Left lobe of liver (tissue), 2 donors: ENCODE measurements around the gene VSNL1. TPM values are rescaled to one million over a fixed set of nuclear protein-coding genes. Genes with fewer than 3 reads are reported as not detected.

Source experiments
- ATAC-seq: fragments of 200-7000 bp; cut with Tn5 transposase; one replicate; pipeline ENCODE4 v1.9.1; 2020; ENCODE audit warnings: mild to moderate bottlenecking, moderate library complexity
- DNase-seq: peaks from one replicate; pipeline ENCODE4 v3.0.0-alpha.2; 2020; ENCODE audit warnings: low spot score
- total RNA-seq: library from RNA; stranded (reverse); gene quantifications from one replicate; pipeline ENCODE4 v1.2.1, GENCODE V29; 2021
- donor health status: DM: no; HTN: no; CAD: no; lungs with moderate emphysema.
- donor health status: DM: no; HTN: yes; CAD: no.

VSNL1 gene
- total RNA-seq, 1 donor from 2014 or later: 11.9 TPM

- DNase-seq (no peak), ATAC-seq (no peak)
Measured at GRCh38 chr2:17579605-17580318, 39.3 kb downstream of the VSNL1 start.

- DNase-seq: no peak
- ATAC-seq: no peak
Measured at GRCh38 chr2:17580319-17580715, 39.8 kb downstream of the VSNL1 start.

GRCh38 chr2:17581831-17582230 lies 41.3 kb downstream of the VSNL1 start:
- no peak for ATAC-seq
- no peak for DNase-seq

GRCh38 chr2:17583166-17583565 lies 42.7 kb downstream of the VSNL1 start:
- ATAC-seq: peak; percentile 39
- no peak for DNase-seq

- ATAC-seq (no peak), DNase-seq (no peak)
Measured at GRCh38 chr2:17583646-17584045, 43.1 kb downstream of the VSNL1 start.

- ATAC-seq: no peak
Measured at GRCh38 chr2:17584689-17585088, 44.2 kb downstream of the VSNL1 start.

GRCh38 chr2:17587469-17587868 lies 47.0 kb downstream of the VSNL1 start:
- no peak for ATAC-seq
- no peak for DNase-seq

More at GRCh38 chr2:17584689-17585088, 44.2 kb downstream of the VSNL1 start:
- no peak for DNase-seq

- DNase-seq: no peak
- no peak for ATAC-seq
Measured at GRCh38 chr2:17588031-17588430, 47.5 kb downstream of the VSNL1 start.

- DNase-seq (no peak), ATAC-seq (no peak)
Measured at GRCh38 chr2:17589406-17590035, 49.0 kb downstream of the VSNL1 start.

- ATAC-seq: no peak
Measured at GRCh38 chr2:17590342-17590911, 49.9 kb downstream of the VSNL1 start.

GRCh38 chr2:17591846-17592245 lies 51.4 kb downstream of the VSNL1 start:
- ATAC-seq: no peak
- DNase-seq: no peak

More at GRCh38 chr2:17590342-17590911, 49.9 kb downstream of the VSNL1 start:
- no peak for DNase-seq

GRCh38 chr2:17592731-17593409 lies 52.4 kb downstream of the VSNL1 start:
- no peak for ATAC-seq
- no peak for DNase-seq

- no peak for ATAC-seq
Measured at GRCh38 chr2:17593445-17593840, 52.9 kb downstream of the VSNL1 start.

GRCh38 chr2:17593841-17594491 lies 53.5 kb downstream of the VSNL1 start:
- ATAC-seq: no peak
- DNase-seq: no peak

More at GRCh38 chr2:17593445-17593840, 52.9 kb downstream of the VSNL1 start:
- DNase-seq: no peak

GRCh38 chr2:17594533-17595401 lies 54.3 kb downstream of the VSNL1 start:
- no peak for ATAC-seq
- DNase-seq: no peak

- DNase-seq (no peak), ATAC-seq (no peak)
Measured at GRCh38 chr2:17599617-17600016, 59.1 kb downstream of the VSNL1 start.

GRCh38 chr2:17600556-17601204 lies 60.2 kb downstream of the VSNL1 start:
- DNase-seq (no peak), ATAC-seq (no peak)

GRCh38 chr2:17604050-17604449 lies 63.6 kb downstream of the VSNL1 start:
- ATAC-seq (no peak), DNase-seq (no peak)

GRCh38 chr2:17605696-17606095 lies 65.2 kb downstream of the VSNL1 start:
- no peak for DNase-seq

GRCh38 chr2:17606851-17607250 lies 66.4 kb downstream of the VSNL1 start:
- DNase-seq (no peak), ATAC-seq (no peak)

More at GRCh38 chr2:17605696-17606095, 65.2 kb downstream of the VSNL1 start:
- no peak for ATAC-seq
